ENCODE measurements around the gene NXT1.

GRCh38 chr20:23340524-23340923 lies 10.1 kb upstream of the NXT1 start:
- TF ChIP-seq CTCF (IDR thresholded peaks at IDR 0.05), result peak in 1 of 3 donors; percentile 46
- no peak for TF ChIP-seq POLR2A (IDR thresholded peaks at IDR 0.05)
